ENCODE data around the gene FAM107A.

FAM107A gene

GRCh38 chr3:58588030-58588614 lies 10.9 kb upstream of the FAM107A start:
- no peak overlapping the region for H3K4me3 ChIP-seq (ENCODE audit: low read depth, low read length, poor library complexity, severe bottlenecking)
- H3K9me3 ChIP-seq (ENCODE audit: low read length): no peaks in the 10 kb centered on the region
- no peak overlapping the region for H2AFZ ChIP-seq (ENCODE audit: low read length)
- no peaks in the 10 kb centered on the region for H3K9me2 ChIP-seq (ENCODE audit: low read depth, low read length)
- H3K27ac ChIP-seq (ENCODE audit: low read depth, low read length, poor library complexity, severe bottlenecking): no peak overlapping the region
- peaks cover 16% of the 10 kb centered on the region; the same call in 1 of the 2 replicates for H3K27me3 ChIP-seq (ENCODE audit: insufficient read depth, low read length)
- no peak overlapping the region for H3K9ac ChIP-seq (ENCODE audit: low read length)
- H3K79me2 ChIP-seq (ENCODE audit: insufficient read depth, low read length): no peaks in the 10 kb centered on the region
- no peaks in the 10 kb centered on the region for H3K36me3 ChIP-seq (ENCODE audit: insufficient read depth, low read length)
- no peak overlapping the region for H3K4me2 ChIP-seq (ENCODE audit: low read length)
- no peaks in the 10 kb centered on the region for H4K20me1 ChIP-seq (ENCODE audit: insufficient read depth, low read length)
- H3F3A ChIP-seq (ENCODE audit: insufficient read depth, low read length): no peaks in the 10 kb centered on the region
- peaks cover 12% of the 10 kb centered on the region for H3K4me1 ChIP-seq (ENCODE audit: insufficient read depth, low read length, severe bottlenecking)
- no peak for TF ChIP-seq CTCF (IDR thresholded peaks at IDR 0.05; ENCODE audit: low read length)
- no peak for TF ChIP-seq EZH2 (IDR thresholded peaks at IDR 0.05; ENCODE audit: borderline replicate concordance, low read length)

GRCh38 chr3:58586776-58587192 lies 9.6 kb upstream of the FAM107A start:
- Histone ChIP-seq H3K9me3 (ENCODE audit: low read length) (no peaks in the 10 kb centered on the region), H3K4me1 (ENCODE audit: insufficient read depth, low read length, severe bottlenecking) (peaks cover 12% of the 10 kb centered on the region), H3F3A (ENCODE audit: insufficient read depth, low read length) (no peaks in the 10 kb centered on the region), H3K4me3 (ENCODE audit: low read depth, low read length, poor library complexity, severe bottlenecking) (no peak overlapping the region), H3K36me3 (ENCODE audit: insufficient read depth, low read length) (no peaks in the 10 kb centered on the region), H2AFZ (ENCODE audit: low read length) (no peak overlapping the region), H4K20me1 (ENCODE audit: insufficient read depth, low read length) (no peaks in the 10 kb centered on the region), H3K79me2 (ENCODE audit: insufficient read depth, low read length) (no peaks in the 10 kb centered on the region), H3K9me2 (ENCODE audit: low read depth, low read length) (no peaks in the 10 kb centered on the region), H3K27ac (ENCODE audit: low read depth, low read length, poor library complexity, severe bottlenecking) (no peak overlapping the region), H3K9ac (ENCODE audit: low read length) (no peak overlapping the region), H3K4me2 (ENCODE audit: low read length) (no peak overlapping the region), H3K27me3 (ENCODE audit: insufficient read depth, low read length) (peaks cover 16% of the 10 kb centered on the region; the same call in 1 of the 2 replicates)
- no peak for TF ChIP-seq EZH2 (IDR thresholded peaks at IDR 0.05; ENCODE audit: borderline replicate concordance, low read length)
- TF ChIP-seq CTCF (IDR thresholded peaks at IDR 0.05; ENCODE audit: low read length): no peak

DNA sequence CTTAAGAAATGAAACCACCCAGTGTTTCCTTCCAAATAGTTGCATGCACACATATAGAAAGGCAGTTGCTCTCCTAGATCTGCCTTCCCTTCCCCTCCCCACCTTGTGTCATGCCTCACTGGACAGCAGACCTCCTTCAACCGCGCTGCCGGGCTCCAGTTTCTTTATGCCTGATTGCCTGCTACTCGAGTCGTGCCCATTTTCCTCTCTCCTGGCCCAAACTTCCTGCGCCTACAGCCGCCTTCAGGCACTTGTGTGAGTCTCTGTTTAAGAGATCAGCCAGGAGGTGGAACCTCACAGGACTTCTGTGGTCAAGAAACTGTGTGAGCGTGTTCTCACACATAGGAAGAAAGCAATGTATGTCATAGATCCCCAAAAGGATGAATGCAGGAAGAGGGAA lies 8.8 kb upstream of the FAM107A start:
- no peak overlapping the region for H3K4me2 ChIP-seq (ENCODE audit: low read length)
- no peaks in the 10 kb centered on the region for H3K79me2 ChIP-seq (ENCODE audit: insufficient read depth, low read length)
- H2AFZ ChIP-seq (ENCODE audit: low read length): no peak overlapping the region
- H3K27ac ChIP-seq (ENCODE audit: low read depth, low read length, poor library complexity, severe bottlenecking): no peak overlapping the region
- H3K27me3 ChIP-seq (ENCODE audit: insufficient read depth, low read length): peaks cover 16% of the 10 kb centered on the region; the same call in 1 of the 2 replicates
- no peaks in the 10 kb centered on the region for H3K9me2 ChIP-seq (ENCODE audit: low read depth, low read length)
- no peak overlapping the region for H3K4me3 ChIP-seq (ENCODE audit: low read depth, low read length, poor library complexity, severe bottlenecking)
- no peaks in the 10 kb centered on the region for H4K20me1 ChIP-seq (ENCODE audit: insufficient read depth, low read length)
- TF ChIP-seq CTCF (IDR thresholded peaks at IDR 0.05; ENCODE audit: low read length): no peak
- no peaks in the 10 kb centered on the region for H3K36me3 ChIP-seq (ENCODE audit: insufficient read depth, low read length)
- no peak overlapping the region for H3K9ac ChIP-seq (ENCODE audit: low read length)
- H3K9me3 ChIP-seq (ENCODE audit: low read length): no peaks in the 10 kb centered on the region
- peaks cover 12% of the 10 kb centered on the region for H3K4me1 ChIP-seq (ENCODE audit: insufficient read depth, low read length, severe bottlenecking)
- H3F3A ChIP-seq (ENCODE audit: insufficient read depth, low read length): no peaks in the 10 kb centered on the region

Data from OCI-LY1 (cell line).